ENCODE measurements around the gene CTAG1A.
"Not testable (repeated sequence)": the region's sequence is repeated elsewhere in the genome, so short reads cannot be mapped to it uniquely, and the experiment has no call there.

Gene CTAG1A

GRCh38 chrX:154584585-154585183 lies at the start of gene CTAG1A:
Gene CTAG1A (plus strand): TSS chrX:154585133. CDS start chrX:154585207, 74 bp downstream.
- DNase-seq (ENCODE audit: low spot score), result not testable (repeated sequence)

- no peak for DNase-seq (ENCODE audit: low spot score)
Measured at GRCh38 chrX:154535892-154536291, 49.0 kb upstream of the CTAG1A start.

- DNase-seq (ENCODE audit: low spot score), result no peak
Measured at GRCh38 chrX:154539077-154539476, 45.9 kb upstream of the CTAG1A start.

- DNase-seq (ENCODE audit: low spot score), result not testable (repeated sequence)
Measured at GRCh38 chrX:154540365-154540764, 44.6 kb upstream of the CTAG1A start.

- DNase-seq (ENCODE audit: low spot score), result no peak
Measured at GRCh38 chrX:154540897-154541535, 43.9 kb upstream of the CTAG1A start.

GRCh38 chrX:154541589-154541895 lies 43.4 kb upstream of the CTAG1A start:
- no peak for DNase-seq (ENCODE audit: low spot score)

GRCh38 chrX:154541896-154542722 lies 42.8 kb upstream of the CTAG1A start:
- DNase-seq (ENCODE audit: low spot score), result no peak

- DNase-seq (ENCODE audit: low spot score), result no peak
Measured at GRCh38 chrX:154542723-154543424, 42.1 kb upstream of the CTAG1A start.

GRCh38 chrX:154545673-154546274 lies 39.2 kb upstream of the CTAG1A start:
- no peak for DNase-seq (ENCODE audit: low spot score)

GRCh38 chrX:154546354-154547244 lies 38.3 kb upstream of the CTAG1A start, which contains the start of gene G6PD:
Gene G6PD (minus strand): TSS chrX:154546846. CDS start chrX:154546155, 691 bp downstream.
- peak; percentile 85 for DNase-seq (ENCODE audit: low spot score)

GRCh38 chrX:154547245-154548027 lies 37.5 kb upstream of the CTAG1A start, which contains the start of gene IKBKG:
Gene IKBKG (plus strand): TSS chrX:154547620. CDS start chrX:154552003, 4,383 bp downstream.
- peak; percentile 90 for DNase-seq (ENCODE audit: low spot score)

- no peak for DNase-seq (ENCODE audit: low spot score)
Measured at GRCh38 chrX:154548028-154548316, 37.0 kb upstream of the CTAG1A start.

- no peak for DNase-seq (ENCODE audit: low spot score)
Measured at GRCh38 chrX:154549766-154550165, 35.2 kb upstream of the CTAG1A start.

- not testable (repeated sequence) for DNase-seq (ENCODE audit: low spot score)
Measured at GRCh38 chrX:154552112-154552806, 32.7 kb upstream of the CTAG1A start.

GRCh38 chrX:154558060-154558690 lies 26.8 kb upstream of the CTAG1A start:
- not testable (repeated sequence) for DNase-seq (ENCODE audit: low spot score)

- not testable (repeated sequence) for DNase-seq (ENCODE audit: low spot score)
Measured at GRCh38 chrX:154558896-154559295, 26.0 kb upstream of the CTAG1A start.

- not testable (repeated sequence) for DNase-seq (ENCODE audit: low spot score)
Measured at GRCh38 chrX:154560326-154560725, 24.6 kb upstream of the CTAG1A start.

- not testable (repeated sequence) for DNase-seq (ENCODE audit: low spot score)
Measured at GRCh38 chrX:154562295-154562694, 22.6 kb upstream of the CTAG1A start.

GRCh38 chrX:154570361-154570760 lies 14.6 kb upstream of the CTAG1A start:
- DNase-seq (ENCODE audit: low spot score), result not testable (repeated sequence)
